ENCODE measurements around the gene ERI3. TPM values are rescaled to one million over a fixed set of nuclear protein-coding genes. Genes with fewer than 3 reads are reported as not detected.
A peak's percentile ranks its signal among the peaks of the same experiment; 100 is the strongest.

ERI3 gene
- total and polyA plus RNA-seq, 2 of the 13 experiments (the other 11 are each of a cell fraction or from before 2014, with no cell fraction given), result 35.6 to 35.9 TPM

- peak in 1 of 2 experiments; percentile 64; a peak in 2 of 4 replicates for TF ChIP-seq REST (IDR thresholded peaks at IDR 0.05; ENCODE audit: borderline replicate concordance in 1 of 2, low read depth in 1 of 2, low read length in 2 of 2)
- no peak for TF ChIP-seq RBAK (CRISPR knock-in tag; IDR thresholded peaks at IDR 0.05)
- TF ChIP-seq ZBTB14 (CRISPR knock-in tag; IDR thresholded peaks at IDR 0.05), result no peak
- TF ChIP-seq KDM1A (CRISPR knock-in tag; IDR thresholded peaks at IDR 0.05), result peak; percentile 80
- peak; percentile 57; the same call in 1 of the 2 replicates for TF ChIP-seq NKX3-1 (CRISPR knock-in tag; IDR thresholded peaks at IDR 0.05)
- TF ChIP-seq BRD4 (CRISPR knock-in tag; IDR thresholded peaks at IDR 0.05), result peak; percentile 37; the same call in 1 of the 2 replicates
- TF ChIP-seq ARID4A (CRISPR knock-in tag; IDR thresholded peaks at IDR 0.05; ENCODE audit: borderline replicate concordance), result peak; percentile 78; the same call in 1 of the 2 replicates
- 0 out of 2 replicates have a peak, but pooled peaks have one; percentile 26 for TF ChIP-seq SMAD1 (CRISPR knock-in tag; IDR thresholded peaks at IDR 0.05; ENCODE audit: borderline replicate concordance, low read depth)
- TF ChIP-seq YEATS4 (CRISPR knock-in tag; IDR thresholded peaks at IDR 0.05; ENCODE audit: borderline replicate concordance), result peak; percentile 81
- TF ChIP-seq ZNF609 (CRISPR knock-in tag; IDR thresholded peaks at IDR 0.05; ENCODE audit: borderline replicate concordance), result peak; percentile 98
- no peak for TF ChIP-seq NR3C1 (CRISPR knock-in tag; IDR thresholded peaks at IDR 0.05)
- TF ChIP-seq KAT7 (CRISPR knock-in tag; IDR thresholded peaks at IDR 0.05; ENCODE audit: borderline replicate concordance), result peak; percentile 73; the same call in 1 of the 2 replicates
Measured at GRCh38 chr1:44283524-44284173, 71.4 kb downstream of the ERI3 start (continued).
